Smooth muscle cell (in vitro differentiated cells): ENCODE results near the gene EAPP. TPM values are rescaled to one million over a fixed set of nuclear protein-coding genes. Genes with fewer than 3 reads are reported as not detected.

Experiments
- DNase-seq: peaks from one replicate; lab custom pipeline; 2025; ENCODE audit not compliant: unreplicated experiment; lab: John Stamatoyannopoulos, UW
- H2AFZ ChIP-seq: fragments of 200-600 bp; sonication (generic); 2 replicates; pipeline ENCODE4 v1.6.0; 2016; ENCODE audit warnings: antibody characterized with exemption, low read depth, mild to moderate bottlenecking
- H3F3A ChIP-seq: fragments of 200-600 bp; sonication (generic); 2 replicates; pipeline ENCODE4 v1.6.0; 2017; ENCODE audit warnings: antibody characterized with exemption, low read depth
- H3K27ac ChIP-seq: fragments of 200-600 bp; sonication (generic); 2 replicates; pipeline ENCODE4 v1.5.1; 2016; ENCODE audit warnings: low read depth, mild to moderate bottlenecking
- H3K27me3 ChIP-seq: fragments of 200-600 bp; sonication (generic); 2 replicates; pipeline ENCODE4 v1.6.1; 2016; ENCODE audit warnings: low read depth, mild to moderate bottlenecking
- H3K36me3 ChIP-seq: fragments of 200-600 bp; sonication (generic); 2 replicates; pipeline ENCODE4 v1.5.1; 2016; ENCODE audit warnings: low read depth
- H3K4me1 ChIP-seq: fragments of 200-600 bp; sonication (generic); 2 replicates; pipeline ENCODE4 v1.5.1; 2016; ENCODE audit warnings: low read depth
- H3K4me2 ChIP-seq: fragments of 200-600 bp; sonication (generic); 2 replicates; pipeline ENCODE4 v1.6.0; 2016; ENCODE audit warnings: mild to moderate bottlenecking
- H3K4me3 ChIP-seq: fragments of 200-600 bp; sonication (generic); 2 replicates; pipeline ENCODE4 v1.5.1; 2016; ENCODE audit warnings: mild to moderate bottlenecking
- H3K79me2 ChIP-seq: fragments of 200-600 bp; sonication (generic); 2 replicates; pipeline ENCODE4 v1.6.0; 2016; ENCODE audit warnings: low read depth, mild to moderate bottlenecking
- H3K9ac ChIP-seq: fragments of 200-600 bp; sonication (generic); 2 replicates; pipeline ENCODE4 v1.6.0; 2016; ENCODE audit warnings: low read depth
- H3K9me3 ChIP-seq: fragments of 200-600 bp; sonication (generic); replicated peaks from 2 replicates; pipeline ENCODE4 v1.5.1; 2016; ENCODE audit warnings: low read depth
- H4K20me1 ChIP-seq: fragments of 200-600 bp; sonication (generic); 2 replicates; pipeline ENCODE4 v1.6.0; 2016; ENCODE audit warnings: low read depth
- WGBS: methylation state at CpG from one replicate; pipeline ENCODE4 v1.1.7; 2016; ENCODE audit warnings: low lambda C conversion rate; 5-methylcytosine and 5-hydroxymethylcytosine counted together
- polyA plus RNA-seq: library from polyadenylated mRNA; unstranded; fragments of >200 nt; fragmentation: Nextera tagmentation; extraction: Ambion mirVana; gene quantifications from 2 replicates; pipeline ENCODE4 v1.2.1, GENCODE V29; 2016
- total RNA-seq: library from RNA; depleted of rRNA; stranded (reverse); fragments of >200 nt; gene quantifications from 2 replicates; pipeline ENCODE4 v1.2.3, GENCODE V29; 2014
- TF ChIP-seq, protein P1 (sequence below): fragments of 200-600 bp; sonication (generic); IDR thresholded peaks from 2 replicates; pipeline ENCODE4 v1.5.1; 2017; ENCODE audit warnings: borderline replicate concordance, mild to moderate bottlenecking, antibody characterized with exemption; ENCODE audit not compliant: insufficient read depth, poor library complexity, severe bottlenecking

The EAPP gene
- total and polyA plus RNA-seq, 2 experiments from 2014 or later: 43.1 to 50.3 TPM

DNA sequence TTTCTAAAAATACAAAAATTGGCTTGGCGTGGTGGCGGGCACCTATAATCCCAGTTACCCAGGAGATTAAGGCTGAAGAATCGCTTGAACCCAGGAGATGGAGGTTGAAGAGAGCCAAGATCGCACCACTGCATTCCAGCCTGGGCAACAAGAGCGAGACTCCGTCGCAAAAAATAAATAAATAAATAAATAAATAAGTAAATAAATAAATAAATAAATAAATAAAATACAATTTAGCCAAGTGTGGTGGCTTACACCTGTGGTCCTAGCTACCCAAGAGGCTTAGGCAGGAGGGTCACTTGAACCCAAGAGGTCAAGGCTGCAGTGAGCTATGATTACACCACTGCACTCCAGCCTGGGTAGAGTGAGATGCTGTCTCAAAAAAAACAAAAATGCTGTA, 51.0 kb downstream of the EAPP start:
- no peak overlapping the region for H3K27ac ChIP-seq
- H3F3A ChIP-seq: no peaks in the 10 kb centered on the region
- no peaks in the 10 kb centered on the region for H3K79me2 ChIP-seq
- no peak overlapping the region for H3K9ac ChIP-seq
- no peaks in the 10 kb centered on the region for H3K36me3 ChIP-seq
- no peak for DNase-seq
- WGBS: 98% methylated on average over 7 of the region's 7 CpGs
- TF ChIP-seq, protein P1, sequence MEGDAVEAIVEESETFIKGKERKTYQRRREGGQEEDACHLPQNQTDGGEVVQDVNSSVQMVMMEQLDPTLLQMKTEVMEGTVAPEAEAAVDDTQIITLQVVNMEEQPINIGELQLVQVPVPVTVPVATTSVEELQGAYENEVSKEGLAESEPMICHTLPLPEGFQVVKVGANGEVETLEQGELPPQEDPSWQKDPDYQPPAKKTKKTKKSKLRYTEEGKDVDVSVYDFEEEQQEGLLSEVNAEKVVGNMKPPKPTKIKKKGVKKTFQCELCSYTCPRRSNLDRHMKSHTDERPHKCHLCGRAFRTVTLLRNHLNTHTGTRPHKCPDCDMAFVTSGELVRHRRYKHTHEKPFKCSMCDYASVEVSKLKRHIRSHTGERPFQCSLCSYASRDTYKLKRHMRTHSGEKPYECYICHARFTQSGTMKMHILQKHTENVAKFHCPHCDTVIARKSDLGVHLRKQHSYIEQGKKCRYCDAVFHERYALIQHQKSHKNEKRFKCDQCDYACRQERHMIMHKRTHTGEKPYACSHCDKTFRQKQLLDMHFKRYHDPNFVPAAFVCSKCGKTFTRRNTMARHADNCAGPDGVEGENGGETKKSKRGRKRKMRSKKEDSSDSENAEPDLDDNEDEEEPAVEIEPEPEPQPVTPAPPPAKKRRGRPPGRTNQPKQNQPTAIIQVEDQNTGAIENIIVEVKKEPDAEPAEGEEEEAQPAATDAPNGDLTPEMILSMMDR: no peak
- no peak overlapping the region for H3K4me3 ChIP-seq
- no peaks in the 10 kb centered on the region for H3K27me3 ChIP-seq
- H3K4me2 ChIP-seq: no peak overlapping the region
- no peak overlapping the region for H2AFZ ChIP-seq
- H4K20me1 ChIP-seq: no peaks in the 10 kb centered on the region
- H3K9me3 ChIP-seq: no peaks in the 10 kb centered on the region
- H3K4me1 ChIP-seq: no peaks in the 10 kb centered on the region

DNA sequence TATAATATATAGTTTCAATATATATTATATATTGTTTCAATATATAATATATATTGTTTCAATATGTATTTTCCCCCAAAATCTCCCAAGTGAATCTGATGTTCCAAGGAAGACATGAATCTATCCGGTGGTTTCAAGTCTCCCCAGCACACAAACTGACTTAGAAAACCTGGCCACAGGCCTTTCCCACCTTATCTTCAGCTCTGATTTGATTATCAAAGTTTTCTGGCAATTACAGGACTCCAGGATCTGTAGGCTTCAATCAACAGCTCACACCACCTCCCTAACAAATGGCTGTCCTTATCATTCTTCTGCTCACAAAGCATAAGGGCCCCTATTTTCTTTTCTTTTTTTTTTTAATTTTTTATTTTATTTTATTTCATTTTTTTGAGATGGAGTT, 54.8 kb downstream of the EAPP start:
- TF ChIP-seq, protein P1: no peak
- no peak for DNase-seq
- no peaks in the 10 kb centered on the region for H3F3A ChIP-seq
- H3K36me3 ChIP-seq: no peaks in the 10 kb centered on the region
- no peaks in the 10 kb centered on the region for H3K27me3 ChIP-seq
- H3K9ac ChIP-seq: no peak overlapping the region
- no peaks in the 10 kb centered on the region for H3K4me1 ChIP-seq
- no peak overlapping the region for H3K4me3 ChIP-seq
- no peak overlapping the region for H3K27ac ChIP-seq
- WGBS: 89% methylated on average over 1 of the region's 1 CpG
- H4K20me1 ChIP-seq: no peaks in the 10 kb centered on the region
- H3K9me3 ChIP-seq: no peaks in the 10 kb centered on the region
- H3K79me2 ChIP-seq: no peaks in the 10 kb centered on the region
- no peak overlapping the region for H2AFZ ChIP-seq
- no peak overlapping the region for H3K4me2 ChIP-seq

DNA sequence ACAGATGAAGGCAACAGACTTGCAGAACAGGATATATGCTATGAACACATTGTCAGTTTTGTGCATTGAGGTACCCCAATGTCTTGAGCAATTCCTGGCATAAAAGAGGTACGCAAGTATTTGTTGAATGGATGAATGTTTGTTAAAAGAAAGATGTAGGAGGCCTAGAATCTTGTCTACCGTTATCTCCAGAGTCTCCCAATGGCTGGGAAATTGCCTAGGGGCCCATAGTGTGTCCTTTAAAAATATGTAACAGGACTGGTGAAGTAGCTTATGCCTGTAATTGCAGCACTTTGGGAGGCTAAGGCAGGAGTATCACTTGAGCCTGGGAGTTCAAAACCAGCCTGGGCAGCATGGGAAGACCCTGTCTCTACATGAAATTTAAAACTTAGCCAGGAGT, 57.0 kb downstream of the EAPP start:
- Histone ChIP-seq H3K4me3 (no peak overlapping the region), H4K20me1 (no peaks in the 10 kb centered on the region), H3K79me2 (no peaks in the 10 kb centered on the region), H3K4me1 (no peaks in the 10 kb centered on the region), H3K27ac (no peak overlapping the region), H2AFZ (no peak overlapping the region), H3F3A (no peaks in the 10 kb centered on the region), H3K4me2 (no peak overlapping the region), H3K9ac (no peak overlapping the region), H3K9me3 (no peaks in the 10 kb centered on the region), H3K27me3 (no peaks in the 10 kb centered on the region), H3K36me3 (no peaks in the 10 kb centered on the region)
- WGBS: 92% methylated on average over 2 of the region's 2 CpGs
- TF ChIP-seq, protein P1: no peak
- DNase-seq: no peak

DNA sequence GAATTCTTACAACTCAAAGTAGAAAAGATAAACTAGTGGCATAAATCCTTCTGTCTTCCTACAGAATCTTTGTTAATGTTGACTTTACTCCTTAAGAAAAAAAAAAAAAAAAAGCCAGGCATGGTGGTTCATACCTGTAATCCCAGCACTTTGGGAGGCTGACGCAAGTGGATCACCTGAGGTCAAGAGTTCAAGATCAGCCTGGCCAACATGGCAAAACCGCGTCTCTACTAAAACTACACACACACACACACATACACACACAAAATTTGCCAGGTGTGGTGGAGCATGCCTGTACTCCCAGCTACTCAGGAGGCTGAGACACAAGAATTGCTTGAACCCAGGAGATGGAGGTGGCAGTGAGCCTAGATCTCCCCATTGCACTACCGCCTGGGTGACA, 59.8 kb downstream of the EAPP start:
- Histone ChIP-seq H4K20me1 (no peaks in the 10 kb centered on the region), H3K4me1 (no peaks in the 10 kb centered on the region), H3K79me2 (no peaks in the 10 kb centered on the region), H3K4me2 (no peak overlapping the region), H3F3A (no peaks in the 10 kb centered on the region), H2AFZ (no peak overlapping the region), H3K4me3 (no peak overlapping the region), H3K27me3 (no peaks in the 10 kb centered on the region), H3K27ac (no peak overlapping the region), H3K9me3 (no peaks in the 10 kb centered on the region), H3K36me3 (no peaks in the 10 kb centered on the region), H3K9ac (no peak overlapping the region)
- WGBS: 92% methylated on average over 4 of the region's 4 CpGs
- TF ChIP-seq, protein P1: no peak
- no peak for DNase-seq
